Upper lobe of left lung (tissue), 4 donors: ENCODE results near the gene AOC1.

Experiments
- POLR2A ChIP-seq, 4 donors: fragments of 450-650 bp; IDR thresholded peaks; one replicate each; pipeline ENCODE4 v1.5.1; 2016 to 2017; ENCODE audit warnings: antibody characterized with exemption in 4 of 4, mild to moderate bottlenecking in 2 of 4
- POLR2AphosphoS5 ChIP-seq, 2 donors: sonication (generic); formaldehyde crosslinking; IDR thresholded peaks; one replicate each; pipeline ENCODE4 v1.5.1; 2017; ENCODE audit warnings: antibody characterized with exemption in 2 of 2
- TF ChIP-seq, protein P1 (sequence below), 6 experiments: fragments of 450-650 bp in 4 of 6; fragments of 200-600 bp in 2 of 6; sonication (generic) in 2 of 6; IDR thresholded peaks; one replicate each; pipeline ENCODE4 v1.5.1; 2016 to 2019; ENCODE audit warnings: antibody characterized with exemption in 6 of 6

DNA sequence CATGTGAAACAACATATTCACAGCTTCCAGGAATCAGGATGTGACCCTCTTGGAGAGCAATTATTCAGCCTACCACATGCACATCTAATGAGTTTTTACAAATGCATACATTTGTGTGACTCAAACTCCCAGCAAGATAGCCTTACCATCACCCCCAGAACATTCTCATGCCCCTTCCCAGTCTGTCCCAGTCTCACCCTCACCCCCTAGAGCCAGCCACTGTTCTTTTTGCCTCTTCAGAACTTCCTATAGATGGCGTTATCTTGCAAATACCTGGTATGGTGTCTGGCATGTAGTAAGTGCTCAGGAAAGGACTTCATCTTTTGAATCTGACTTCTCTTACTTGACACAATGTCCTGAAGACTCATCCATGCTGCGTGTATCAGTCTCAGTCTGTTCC is 23.9 kb upstream of the AOC1 start:
- TF ChIP-seq, protein P1, sequence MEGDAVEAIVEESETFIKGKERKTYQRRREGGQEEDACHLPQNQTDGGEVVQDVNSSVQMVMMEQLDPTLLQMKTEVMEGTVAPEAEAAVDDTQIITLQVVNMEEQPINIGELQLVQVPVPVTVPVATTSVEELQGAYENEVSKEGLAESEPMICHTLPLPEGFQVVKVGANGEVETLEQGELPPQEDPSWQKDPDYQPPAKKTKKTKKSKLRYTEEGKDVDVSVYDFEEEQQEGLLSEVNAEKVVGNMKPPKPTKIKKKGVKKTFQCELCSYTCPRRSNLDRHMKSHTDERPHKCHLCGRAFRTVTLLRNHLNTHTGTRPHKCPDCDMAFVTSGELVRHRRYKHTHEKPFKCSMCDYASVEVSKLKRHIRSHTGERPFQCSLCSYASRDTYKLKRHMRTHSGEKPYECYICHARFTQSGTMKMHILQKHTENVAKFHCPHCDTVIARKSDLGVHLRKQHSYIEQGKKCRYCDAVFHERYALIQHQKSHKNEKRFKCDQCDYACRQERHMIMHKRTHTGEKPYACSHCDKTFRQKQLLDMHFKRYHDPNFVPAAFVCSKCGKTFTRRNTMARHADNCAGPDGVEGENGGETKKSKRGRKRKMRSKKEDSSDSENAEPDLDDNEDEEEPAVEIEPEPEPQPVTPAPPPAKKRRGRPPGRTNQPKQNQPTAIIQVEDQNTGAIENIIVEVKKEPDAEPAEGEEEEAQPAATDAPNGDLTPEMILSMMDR (IDR thresholded peaks at IDR 0.05): no peak
- no peak for TF ChIP-seq POLR2A (IDR thresholded peaks at IDR 0.05)
- no peak for TF ChIP-seq POLR2AphosphoS5 (IDR thresholded peaks at IDR 0.05)
